GM12892 (cell line): ENCODE measurements around the gene RAET1E.
"Not testable (repeated sequence)": the region's sequence is repeated elsewhere in the genome, so short reads cannot be mapped to it uniquely, and the experiment has no call there.

Source experiments
- DNase-seq: peaks from one replicate; pipeline ENCODE4 v3.0.0; 2011; ENCODE audit not compliant: insufficient read length
- FAIRE-seq: peaks from 2 replicates; lab custom pipeline; 2011; peaks lifted over from hg19 to GRCh38; lab: Jason Lieb, UNC
- POLR2A ChIP-seq: IDR thresholded peaks from 2 replicates; pipeline ENCODE4 v1.6.1; 2011; ENCODE audit warnings: low read depth, low read length, control low read depth
- POLR2AphosphoS5 ChIP-seq: IDR thresholded peaks from 2 replicates; pipeline ENCODE4 v1.6.1; 2011; ENCODE audit warnings: low read depth, low read length, control low read depth
- TAF1 ChIP-seq: IDR thresholded peaks from 2 replicates; pipeline ENCODE4 v1.6.1; 2011; ENCODE audit warnings: low read depth, mild to moderate bottlenecking, control low read depth, low read length, borderline replicate concordance

Gene RAET1E

GRCh38 chr6:149936743-149937142 lies 38.8 kb upstream of the RAET1E start:
- DNase-seq (no peak), FAIRE-seq (no peak)
- no peak for TF ChIP-seq POLR2A

- no peak for TF ChIP-seq POLR2A
- no peak for TF ChIP-seq POLR2AphosphoS5
- no peak for TF ChIP-seq TAF1
- no peak for DNase-seq
- no peak for FAIRE-seq
Observed at GRCh38 chr6:149935668-149936067, 37.8 kb upstream of the RAET1E start.

- DNase-seq: no peak
- TF ChIP-seq POLR2A (no peak), POLR2AphosphoS5 (no peak), TAF1 (no peak)
- no peak for FAIRE-seq
Observed at GRCh38 chr6:149935246-149935645, 37.3 kb upstream of the RAET1E start.

- FAIRE-seq: peak; percentile 76
Observed at GRCh38 chr6:149934249-149935156, 36.6 kb upstream of the RAET1E start.

GRCh38 chr6:149933461-149933860 lies 35.5 kb upstream of the RAET1E start:
- no peak for TF ChIP-seq POLR2A
- FAIRE-seq (no peak), DNase-seq (no peak)

More at GRCh38 chr6:149934249-149935156, 36.6 kb upstream of the RAET1E start:
- no peak for TF ChIP-seq POLR2AphosphoS5
- TF ChIP-seq POLR2A: no peak
- TF ChIP-seq TAF1: no peak
- DNase-seq: no peak

GRCh38 chr6:149933036-149933435 lies 35.1 kb upstream of the RAET1E start:
- TF ChIP-seq TAF1 (no peak), POLR2AphosphoS5 (no peak), POLR2A (no peak)
- FAIRE-seq (no peak), DNase-seq (no peak)

- TF ChIP-seq TAF1 (no peak), POLR2A (no peak), POLR2AphosphoS5 (no peak)
- FAIRE-seq (no peak), DNase-seq (no peak)
Observed at GRCh38 chr6:149931501-149931900, 33.6 kb upstream of the RAET1E start.

GRCh38 chr6:149929422-149929821 lies 31.5 kb upstream of the RAET1E start:
- no peak for DNase-seq
- no peak for TF ChIP-seq POLR2A
- TF ChIP-seq POLR2AphosphoS5: no peak
- TF ChIP-seq TAF1: no peak
- FAIRE-seq: no peak

- FAIRE-seq, DNase-seq: not testable (repeated sequence)
Observed at GRCh38 chr6:149927025-149927424, 29.1 kb upstream of the RAET1E start.

- DNase-seq (no peak), FAIRE-seq (no peak)
- TF ChIP-seq POLR2A (no peak), TAF1 (no peak), POLR2AphosphoS5 (no peak)
Observed at GRCh38 chr6:149925974-149926777, 28.3 kb upstream of the RAET1E start.

- TF ChIP-seq TAF1 (no peak), POLR2A (no peak), POLR2AphosphoS5 (no peak)
- no peak for FAIRE-seq
- no peak for DNase-seq
Observed at GRCh38 chr6:149925253-149925973, 27.5 kb upstream of the RAET1E start.
